Activated B cell treated with CpG ODN at 0.5 μM for 24 hours (primary cell): ENCODE measurements around the gene SUGCT. TPM values are rescaled to one million over a fixed set of nuclear protein-coding genes. Genes with fewer than 3 reads are reported as not detected.

Experiments used
- ATAC-seq: fragments of 200-7000 bp; cut with Tn5 transposase; one replicate; pipeline ENCODE4 v1.10.0; 2021; ENCODE audit warnings: low read depth, mild to moderate bottlenecking, moderate library complexity
- CTCF ChIA-PET: fragments of 350-600 bp; sonication (Branson Sonifier 250); formaldehyde crosslinking; loops from one replicate; lab custom pipeline; 2021; ENCODE audit warnings: antibody characterized with exemption; lab: Charles Lee
- POLR2A ChIA-PET: fragments of 350-600 bp; sonication (Branson Sonifier 250); formaldehyde crosslinking; loops from one replicate; lab custom pipeline; 2021; ENCODE audit warnings: antibody characterized with exemption; lab: Charles Lee
- DNase-seq: peaks from one replicate; pipeline ENCODE4 v3.0.0; 2022
- H3K27ac Mint-ChIP-seq: one replicate; pipeline ENCODE4 v1.8.0; 2020; ENCODE audit warnings: mixed read lengths
- H3K27me3 Mint-ChIP-seq: one replicate; pipeline ENCODE4 v1.8.0; 2021; ENCODE audit warnings: mixed read lengths
- H3K36me3 Mint-ChIP-seq: one replicate; pipeline ENCODE4 v1.8.0; 2021; ENCODE audit warnings: low read depth, mixed read lengths
- H3K4me1 Mint-ChIP-seq: one replicate; pipeline ENCODE4 v1.8.0; 2021; ENCODE audit warnings: mixed read lengths
- H3K4me3 Mint-ChIP-seq: one replicate; pipeline ENCODE4 v1.8.0; 2020; ENCODE audit warnings: mild to moderate bottlenecking, mixed read lengths
- H3K9me3 Mint-ChIP-seq: one replicate; pipeline ENCODE4 v1.8.0; 2020; ENCODE audit warnings: mixed read lengths
- intact Hi-C: fragments of 100-400 bp; cut with micrococcal nuclease; formaldehyde crosslinking; loops from one replicate; pipeline ENCODE4 v1.15.1; 2024
- total RNA-seq: library from RNA; stranded (reverse); gene quantifications from 2 replicates; pipeline ENCODE4 v1.2.3, GENCODE V29; 2022
- TF ChIP-seq, protein P1 (sequence below): fragments of 200-600 bp; IDR thresholded peaks from one replicate; pipeline ENCODE4 v1.8.0; 2022; ENCODE audit warnings: antibody characterized with exemption, mild to moderate bottlenecking

Gene SUGCT
- total RNA-seq, 1 donor from 2014 or later = 1.3 TPM

- Mint-ChIP-seq H3K4me3 (no peak overlapping the region), H3K9me3 (no peaks in the 10 kb centered on the region), H3K27ac (no peak overlapping the region), H3K27me3 (peaks cover 2% of the 10 kb centered on the region), H3K4me1 (peaks cover 8% of the 10 kb centered on the region), H3K36me3 (no peaks in the 10 kb centered on the region)
- POLR2A ChIA-PET = no interaction called here
- TF ChIP-seq, protein P1, sequence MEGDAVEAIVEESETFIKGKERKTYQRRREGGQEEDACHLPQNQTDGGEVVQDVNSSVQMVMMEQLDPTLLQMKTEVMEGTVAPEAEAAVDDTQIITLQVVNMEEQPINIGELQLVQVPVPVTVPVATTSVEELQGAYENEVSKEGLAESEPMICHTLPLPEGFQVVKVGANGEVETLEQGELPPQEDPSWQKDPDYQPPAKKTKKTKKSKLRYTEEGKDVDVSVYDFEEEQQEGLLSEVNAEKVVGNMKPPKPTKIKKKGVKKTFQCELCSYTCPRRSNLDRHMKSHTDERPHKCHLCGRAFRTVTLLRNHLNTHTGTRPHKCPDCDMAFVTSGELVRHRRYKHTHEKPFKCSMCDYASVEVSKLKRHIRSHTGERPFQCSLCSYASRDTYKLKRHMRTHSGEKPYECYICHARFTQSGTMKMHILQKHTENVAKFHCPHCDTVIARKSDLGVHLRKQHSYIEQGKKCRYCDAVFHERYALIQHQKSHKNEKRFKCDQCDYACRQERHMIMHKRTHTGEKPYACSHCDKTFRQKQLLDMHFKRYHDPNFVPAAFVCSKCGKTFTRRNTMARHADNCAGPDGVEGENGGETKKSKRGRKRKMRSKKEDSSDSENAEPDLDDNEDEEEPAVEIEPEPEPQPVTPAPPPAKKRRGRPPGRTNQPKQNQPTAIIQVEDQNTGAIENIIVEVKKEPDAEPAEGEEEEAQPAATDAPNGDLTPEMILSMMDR = no peak
- intact Hi-C loops = no loop called here
- DNase-seq (no peak), ATAC-seq (no peak)
- CTCF ChIA-PET = no interaction called here
Observed at GRCh38 chr7:40775877-40776276, 641.1 kb downstream of the SUGCT start.

- no peaks in the 10 kb centered on the region for H3K9me3 Mint-ChIP-seq
- no peak for DNase-seq
Observed at GRCh38 chr7:40777730-40778312, 643.0 kb downstream of the SUGCT start.

GRCh38 chr7:40780460-40780859 lies 645.7 kb downstream of the SUGCT start:
- intact Hi-C loops = no loop called here
- peaks cover 8% of the 10 kb centered on the region for H3K4me1 Mint-ChIP-seq
- ATAC-seq (no peak), DNase-seq (no peak)
- ChIA-PET CTCF (no interaction called here), POLR2A (no interaction called here)
- H3K4me3 Mint-ChIP-seq = no peak overlapping the region
- H3K27me3 Mint-ChIP-seq = peaks cover 2% of the 10 kb centered on the region
- TF ChIP-seq, protein P1 = no peak
- no peaks in the 10 kb centered on the region for H3K9me3 Mint-ChIP-seq
- H3K36me3 Mint-ChIP-seq = no peaks in the 10 kb centered on the region
- no peak overlapping the region for H3K27ac Mint-ChIP-seq

More at GRCh38 chr7:40777730-40778312, 643.0 kb downstream of the SUGCT start:
- Mint-ChIP-seq H3K4me1 (peaks cover 8% of the 10 kb centered on the region), H3K27me3 (peaks cover 2% of the 10 kb centered on the region), H3K4me3 (no peak overlapping the region), H3K36me3 (no peaks in the 10 kb centered on the region), H3K27ac (no peak overlapping the region)
- intact Hi-C loops = no loop called here
- ChIA-PET POLR2A (no interaction called here), CTCF (no interaction called here)
- no peak for ATAC-seq
- TF ChIP-seq, protein P1 = no peak

DNA sequence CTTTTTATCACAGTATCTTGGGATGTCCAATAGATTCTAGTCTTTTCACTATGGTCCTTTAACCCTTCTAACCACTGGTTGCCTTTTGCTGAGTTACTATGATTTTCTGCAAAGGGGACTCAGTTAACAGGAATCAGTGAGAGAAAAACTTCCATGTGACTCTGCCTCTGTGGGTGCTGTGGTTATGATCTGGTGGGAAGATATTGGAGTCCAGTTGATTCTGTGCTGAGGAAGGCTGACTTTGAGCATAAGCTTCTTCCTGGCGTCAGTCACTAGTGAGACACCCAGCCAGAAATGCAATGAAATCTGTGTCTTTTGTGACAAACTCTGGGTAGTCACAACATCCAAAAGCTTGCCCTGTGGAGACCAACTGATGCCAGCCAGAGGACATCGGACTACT lies 648.0 kb downstream of the SUGCT start:
- H3K27me3 Mint-ChIP-seq = peaks cover 2% of the 10 kb centered on the region
- ATAC-seq (no peak), DNase-seq (no peak)
- no peak overlapping the region for H3K4me3 Mint-ChIP-seq
- no peak overlapping the region for H3K27ac Mint-ChIP-seq
- H3K36me3 Mint-ChIP-seq = no peaks in the 10 kb centered on the region
- ChIA-PET POLR2A (no interaction called here), CTCF (no interaction called here)
- no peaks in the 10 kb centered on the region for H3K9me3 Mint-ChIP-seq
- H3K4me1 Mint-ChIP-seq = peaks cover under 1% of the 10 kb centered on the region
- TF ChIP-seq, protein P1 = no peak
- intact Hi-C loops = no loop called here

GRCh38 chr7:40784176-40784575 lies 649.4 kb downstream of the SUGCT start:
- Mint-ChIP-seq H3K4me3 (no peak overlapping the region), H3K9me3 (no peaks in the 10 kb centered on the region), H3K27ac (no peak overlapping the region), H3K36me3 (no peaks in the 10 kb centered on the region), H3K4me1 (no peaks in the 10 kb centered on the region), H3K27me3 (peaks cover 2% of the 10 kb centered on the region)
- ChIA-PET POLR2A (no interaction called here), CTCF (no interaction called here)
- no peak for DNase-seq
- ATAC-seq = no peak
- TF ChIP-seq, protein P1 = no peak
- intact Hi-C loops = no loop called here
